Measurements from ENCODE around the gene THOP1.
"Not testable (repeated sequence)": the region's sequence is repeated elsewhere in the genome, so short reads cannot be mapped to it uniquely, and the experiment has no call there.

The THOP1 gene

DNA sequence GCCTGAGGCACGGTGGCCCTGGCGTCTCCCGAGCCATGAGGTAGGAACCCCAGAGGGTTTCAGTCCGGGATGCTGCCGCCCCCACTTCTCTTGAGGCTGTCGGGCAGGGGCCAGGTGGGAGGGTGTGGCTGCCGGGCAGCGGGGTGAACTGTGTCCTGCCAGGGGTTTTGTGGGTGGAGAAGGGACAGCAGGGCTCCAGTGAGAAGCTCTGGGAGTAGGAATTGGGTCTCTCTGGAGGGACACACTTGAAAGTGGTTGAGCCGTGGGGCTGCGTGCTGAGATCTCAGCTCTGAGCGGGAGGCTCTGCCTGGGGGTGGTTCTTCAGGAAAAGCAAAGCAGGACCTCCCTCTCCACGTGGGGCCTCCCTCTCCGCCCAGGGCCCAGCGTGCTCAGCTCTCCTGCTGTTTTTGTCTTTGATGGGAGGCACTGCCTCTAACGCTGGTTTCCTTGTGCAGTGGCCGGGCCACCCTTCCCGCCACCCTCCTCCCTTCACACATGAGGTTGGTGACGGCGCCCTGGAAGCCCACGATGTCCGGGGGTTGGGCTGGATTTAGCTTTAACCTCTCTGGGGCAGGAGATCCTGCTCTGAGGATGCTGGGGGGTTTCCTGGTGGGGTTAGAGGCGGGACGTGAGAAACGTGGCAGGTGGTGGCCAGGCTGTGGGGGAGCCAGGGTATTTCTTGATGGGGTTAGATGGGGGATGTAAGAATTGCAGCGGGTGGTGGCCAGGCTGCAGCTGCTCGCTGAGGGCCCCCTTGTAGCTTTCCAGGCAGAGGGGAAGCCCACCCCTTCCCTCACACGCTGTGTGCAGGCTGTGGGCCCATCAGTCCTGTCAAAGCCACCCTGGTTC, 19.1 kb downstream of the THOP1 start:
- no peak for DNase-seq

DNA sequence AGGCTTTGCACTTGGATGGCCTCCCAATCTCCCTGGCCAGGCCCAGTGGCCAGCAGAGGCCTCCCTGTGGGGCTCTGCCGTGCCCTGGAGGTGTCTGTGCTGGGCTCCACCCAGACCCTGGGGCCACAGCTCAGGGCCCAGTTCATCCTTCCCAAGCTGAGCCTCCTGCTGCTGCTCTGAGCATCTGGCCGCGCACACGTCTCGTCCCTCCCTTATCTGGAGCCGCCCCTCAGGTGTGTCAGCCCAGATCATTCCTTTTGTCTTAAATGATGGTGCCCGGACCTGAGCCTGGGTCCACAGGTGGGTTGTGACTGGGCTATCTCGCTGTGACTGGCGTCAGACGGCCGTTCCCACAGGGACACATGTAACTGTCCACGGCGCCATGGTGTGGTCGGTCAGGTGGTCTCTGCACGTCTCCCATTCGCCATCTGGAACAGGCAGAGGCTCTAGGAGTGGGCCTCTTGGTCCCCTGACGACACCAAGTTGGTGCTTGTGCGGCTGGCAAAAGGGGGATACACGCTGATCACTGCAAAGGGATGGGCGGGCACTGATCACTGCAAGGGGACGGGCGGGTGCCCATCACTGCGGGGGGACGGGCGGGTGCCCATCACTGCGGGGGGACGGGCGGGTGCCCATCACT, 20.1 kb downstream of the THOP1 start:
- DNase-seq: no peak

DNA sequence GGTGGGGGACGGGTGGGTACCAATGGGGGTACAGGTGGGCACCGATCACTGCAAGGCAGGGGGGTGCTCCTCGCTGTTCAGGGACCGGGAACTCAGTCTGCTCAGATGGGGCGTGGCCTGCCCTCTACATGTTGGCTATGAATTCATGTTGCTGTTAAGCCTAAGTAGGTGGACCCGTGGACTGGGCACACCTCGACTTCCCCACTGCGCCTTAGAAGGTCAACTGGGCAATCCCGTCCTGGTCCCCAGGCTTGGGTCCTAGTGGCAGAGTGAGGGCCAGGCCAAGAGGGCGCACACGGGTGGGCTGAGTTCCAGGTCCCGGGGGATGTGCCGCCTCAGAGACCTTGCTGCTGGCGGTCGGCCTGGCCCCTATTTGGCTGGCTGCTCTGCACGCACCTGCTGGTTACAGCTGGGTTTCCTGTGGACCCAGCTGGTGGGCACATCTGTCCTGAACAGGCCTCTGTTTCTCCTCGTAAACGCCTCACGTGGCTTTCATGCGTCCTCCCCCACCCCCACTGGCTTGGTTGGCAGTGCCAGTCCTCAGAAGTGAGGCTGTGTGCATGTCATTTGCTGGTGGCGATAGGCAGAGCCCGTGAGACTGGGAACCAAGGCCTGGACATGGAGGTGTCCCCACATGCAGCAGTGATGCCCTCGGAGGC, 20.8 kb downstream of the THOP1 start:
- no peak for DNase-seq

DNA sequence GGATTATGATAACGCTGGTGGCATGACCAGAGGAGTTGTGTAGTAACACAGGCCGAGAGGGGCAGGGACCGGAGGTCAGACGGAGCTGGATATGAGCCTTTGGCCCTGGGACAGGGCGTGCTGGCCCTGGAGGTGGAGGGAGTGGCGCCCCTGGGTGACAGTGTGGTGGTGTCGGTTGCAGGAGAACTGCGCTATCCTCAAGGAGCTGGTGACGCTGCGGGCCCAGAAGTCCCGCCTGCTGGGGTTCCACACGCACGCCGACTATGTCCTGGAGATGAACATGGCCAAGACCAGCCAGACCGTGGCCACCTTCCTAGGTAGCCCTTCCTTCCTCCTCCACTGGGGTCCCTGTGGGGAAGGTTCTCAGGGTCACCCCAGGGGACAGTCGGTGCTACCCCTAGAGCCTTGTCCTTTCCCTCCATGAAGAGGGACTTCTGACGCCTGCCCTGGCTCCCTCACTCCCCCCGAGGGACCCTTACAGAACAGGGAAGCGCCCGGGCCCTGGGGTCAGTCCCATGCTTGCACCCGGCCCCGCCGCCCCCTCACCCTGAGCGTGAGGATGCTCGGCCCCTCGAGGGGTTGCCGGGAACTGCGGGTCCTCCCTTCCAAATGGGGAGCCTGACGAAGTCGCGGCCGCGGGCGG, 21.6 kb downstream of the THOP1 start:
- no peak for DNase-seq

DNA sequence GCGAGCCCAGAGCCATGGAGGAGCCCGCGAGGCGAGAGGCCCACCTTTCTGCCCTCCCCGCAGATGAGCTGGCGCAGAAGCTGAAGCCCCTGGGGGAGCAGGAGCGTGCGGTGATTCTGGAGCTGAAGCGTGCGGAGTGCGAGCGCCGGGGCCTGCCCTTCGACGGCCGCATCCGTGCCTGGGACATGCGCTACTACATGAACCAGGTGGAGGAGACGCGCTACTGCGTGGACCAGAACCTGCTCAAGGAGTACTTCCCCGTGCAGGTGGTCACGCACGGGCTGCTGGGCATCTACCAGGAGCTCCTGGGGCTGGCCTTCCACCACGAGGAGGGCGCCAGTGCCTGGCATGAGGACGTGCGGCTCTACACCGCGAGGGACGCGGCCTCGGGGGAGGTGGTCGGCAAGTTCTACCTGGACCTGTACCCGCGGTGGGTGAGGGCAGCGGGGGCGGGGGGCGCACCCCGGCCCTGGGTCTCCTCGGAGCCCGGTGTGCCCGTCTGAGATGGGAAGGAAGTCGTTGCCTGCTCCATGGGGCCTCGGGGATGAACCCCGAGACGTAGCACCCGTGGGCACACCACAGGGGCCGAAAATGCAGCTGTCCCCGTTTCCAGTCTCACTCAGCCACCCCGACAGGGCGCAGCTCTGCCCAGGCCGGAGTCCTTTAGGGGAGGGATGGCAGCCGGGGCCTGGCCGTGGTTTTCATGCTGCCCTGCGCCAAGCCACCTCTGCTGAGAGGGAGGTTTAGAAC, 22.3 kb downstream of the THOP1 start:
- DNase-seq: no peak

DNA sequence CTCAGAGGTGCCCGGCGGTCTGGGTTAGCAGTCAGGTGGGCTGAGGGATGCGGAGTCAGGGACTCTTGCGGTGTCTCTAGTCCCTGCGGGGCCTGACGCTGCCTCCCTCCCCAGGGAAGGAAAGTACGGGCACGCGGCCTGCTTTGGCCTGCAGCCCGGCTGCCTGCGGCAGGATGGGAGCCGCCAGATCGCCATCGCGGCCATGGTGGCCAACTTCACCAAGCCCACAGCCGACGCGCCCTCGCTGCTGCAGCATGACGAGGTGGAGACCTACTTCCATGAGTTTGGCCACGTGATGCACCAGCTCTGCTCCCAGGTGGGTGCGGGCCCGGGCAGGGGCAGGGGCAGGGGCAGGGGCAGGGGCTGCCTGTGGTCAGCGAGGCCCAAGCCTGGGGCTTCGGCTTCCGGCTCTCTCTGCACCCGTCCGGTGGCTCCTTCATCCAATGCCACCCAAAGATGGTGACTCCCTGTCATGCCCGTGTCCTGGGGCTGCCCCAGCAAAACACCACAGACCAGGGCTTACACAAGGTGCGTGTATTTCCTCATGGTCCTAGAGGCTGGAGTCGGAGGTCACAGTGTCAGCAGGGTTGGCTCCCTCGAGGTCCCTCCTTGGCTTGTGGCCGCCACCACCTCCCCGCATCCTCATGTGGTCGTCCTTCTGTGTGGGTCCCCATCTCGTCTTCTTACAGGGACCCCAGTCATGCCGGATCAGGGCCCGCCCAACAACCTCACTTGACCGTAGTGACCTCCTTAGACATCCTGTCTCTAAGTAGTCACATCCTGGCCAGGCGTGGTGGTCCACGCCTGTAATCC, 23.0 kb downstream of the THOP1 start:
- DNase-seq: no peak

DNA sequence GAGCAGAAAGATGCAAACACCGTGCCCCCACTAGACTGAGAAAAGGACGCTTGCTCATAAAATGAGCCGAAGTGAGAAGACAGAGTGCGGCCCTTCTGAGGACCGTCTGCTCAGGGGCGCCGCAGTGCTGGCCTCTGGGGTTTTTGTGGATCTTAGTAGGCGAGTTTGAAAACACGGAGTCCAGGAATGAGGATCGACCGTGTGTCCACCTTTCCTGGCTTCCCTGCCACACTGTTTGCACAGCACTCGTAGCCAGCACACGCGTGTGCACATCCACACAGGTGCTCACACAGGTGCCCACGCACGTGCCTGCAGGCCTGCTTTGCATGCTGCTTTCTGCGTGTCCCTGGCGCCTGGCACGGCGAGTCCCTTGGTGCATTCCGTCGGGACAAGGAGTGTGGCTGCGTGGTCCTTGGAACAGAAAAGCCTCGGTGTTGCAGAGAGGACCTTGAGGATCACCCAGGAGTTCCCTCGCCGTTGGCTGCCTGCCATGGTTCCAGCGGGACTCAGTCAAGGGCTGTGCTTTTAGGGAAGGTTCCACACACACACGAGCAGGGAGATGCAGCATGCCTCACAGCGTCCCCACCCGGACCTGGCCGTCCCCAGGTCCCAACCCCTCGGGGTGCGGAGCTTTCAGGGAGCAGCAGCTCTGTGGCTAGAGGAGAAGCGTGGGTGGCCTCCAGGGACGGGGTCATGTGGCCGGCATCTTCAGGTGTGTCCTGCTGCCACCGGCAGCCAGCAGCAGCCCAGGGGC, 24.3 kb downstream of the THOP1 start:
- no peak for DNase-seq

DNA sequence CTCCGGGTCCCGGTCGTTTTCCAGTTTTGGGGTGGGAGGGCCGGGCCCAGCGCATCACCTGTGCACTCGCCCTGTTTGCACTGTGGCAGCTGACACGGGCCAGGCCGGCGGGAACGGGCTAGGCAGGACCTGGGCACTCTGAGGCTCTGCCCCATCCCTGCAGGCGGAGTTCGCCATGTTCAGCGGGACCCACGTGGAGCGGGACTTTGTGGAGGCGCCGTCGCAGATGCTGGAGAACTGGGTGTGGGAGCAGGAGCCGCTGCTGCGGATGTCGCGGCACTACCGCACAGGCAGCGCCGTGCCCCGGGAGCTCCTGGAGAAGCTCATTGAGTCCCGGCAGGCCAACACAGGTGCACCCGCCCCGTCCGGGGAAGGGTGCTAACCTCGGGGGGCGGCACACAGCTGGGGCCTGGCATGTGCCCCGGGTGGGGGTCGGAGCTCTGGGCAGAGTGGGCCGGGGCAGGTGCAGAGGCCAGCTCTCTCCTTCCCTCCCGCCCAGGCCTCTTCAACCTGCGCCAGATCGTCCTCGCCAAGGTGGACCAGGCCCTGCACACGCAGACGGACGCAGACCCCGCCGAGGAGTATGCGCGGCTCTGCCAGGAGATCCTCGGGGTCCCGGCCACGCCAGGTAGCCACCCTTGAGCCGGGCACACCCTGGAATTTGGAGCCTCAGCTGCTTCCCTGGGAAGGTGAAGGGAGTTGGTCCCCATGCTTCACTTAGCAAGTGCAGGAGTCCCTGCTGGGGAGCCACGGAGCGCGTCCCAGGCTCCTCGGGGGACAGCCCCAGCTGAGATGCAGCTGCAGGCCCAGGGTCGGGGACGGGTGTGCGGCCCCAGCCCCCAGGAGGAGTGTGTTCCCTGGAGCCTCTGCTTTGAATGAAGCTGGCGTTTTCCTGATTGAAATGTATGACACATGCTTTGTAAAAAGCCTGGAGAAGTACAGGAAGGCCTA, 25.1 kb downstream of the THOP1 start:
- no peak for DNase-seq

DNA sequence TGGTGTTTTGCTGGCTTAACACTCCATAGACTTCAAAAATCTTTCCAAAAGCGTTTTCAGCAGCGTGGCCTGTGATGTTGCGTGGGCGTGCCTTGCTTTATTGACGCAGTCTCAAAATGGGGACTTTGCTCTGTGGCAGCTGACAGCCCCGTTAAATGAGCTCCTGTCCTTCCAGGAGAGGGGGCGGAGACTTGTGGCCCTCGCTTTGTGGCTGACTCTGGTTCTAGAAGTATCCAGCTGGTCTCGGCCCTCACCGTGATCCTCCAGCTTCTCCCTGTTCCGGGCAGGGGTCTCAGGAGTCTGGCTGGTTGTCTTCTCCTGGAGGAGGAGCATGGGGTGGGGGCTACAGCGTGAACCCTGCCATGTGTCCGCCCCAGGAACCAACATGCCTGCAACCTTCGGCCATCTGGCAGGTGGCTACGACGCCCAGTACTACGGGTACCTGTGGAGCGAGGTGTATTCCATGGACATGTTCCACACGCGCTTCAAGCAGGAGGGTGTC, 26.0 kb downstream of the THOP1 start:
- DNase-seq: no peak

DNA sequence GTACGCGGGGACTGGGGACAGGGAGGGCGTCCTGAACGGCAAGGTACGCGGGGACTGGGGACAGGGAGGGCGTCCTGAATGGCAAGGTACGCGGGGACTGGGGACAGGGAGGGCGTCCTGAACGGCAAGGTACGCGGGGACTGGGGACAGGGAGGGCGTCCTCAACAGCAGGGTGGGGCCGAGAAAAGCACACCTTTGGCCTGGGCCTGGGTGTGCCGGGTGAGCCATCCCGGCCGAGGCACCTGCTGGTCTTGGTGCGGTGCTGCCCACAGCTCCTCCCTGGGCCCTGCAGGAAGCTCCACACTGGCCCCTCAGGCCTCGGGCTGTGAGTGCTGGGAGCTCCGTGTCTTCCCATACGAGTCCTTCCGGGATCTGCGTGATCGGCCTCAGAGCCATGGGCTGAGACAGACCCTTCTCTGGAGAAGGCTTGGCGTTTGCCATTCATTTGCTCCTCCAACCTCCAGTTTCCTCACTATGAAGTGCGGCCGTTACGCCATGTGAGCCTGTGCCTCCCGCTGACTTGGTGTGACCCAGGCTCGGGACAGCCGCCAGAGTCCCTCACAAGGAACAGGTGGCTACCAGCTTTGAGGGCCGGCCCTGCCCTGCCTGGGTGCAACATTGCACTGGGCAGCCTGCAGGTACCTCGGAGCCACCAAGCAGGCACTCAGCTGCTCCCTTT, 26.6 kb downstream of the THOP1 start:
- no peak for DNase-seq

DNA sequence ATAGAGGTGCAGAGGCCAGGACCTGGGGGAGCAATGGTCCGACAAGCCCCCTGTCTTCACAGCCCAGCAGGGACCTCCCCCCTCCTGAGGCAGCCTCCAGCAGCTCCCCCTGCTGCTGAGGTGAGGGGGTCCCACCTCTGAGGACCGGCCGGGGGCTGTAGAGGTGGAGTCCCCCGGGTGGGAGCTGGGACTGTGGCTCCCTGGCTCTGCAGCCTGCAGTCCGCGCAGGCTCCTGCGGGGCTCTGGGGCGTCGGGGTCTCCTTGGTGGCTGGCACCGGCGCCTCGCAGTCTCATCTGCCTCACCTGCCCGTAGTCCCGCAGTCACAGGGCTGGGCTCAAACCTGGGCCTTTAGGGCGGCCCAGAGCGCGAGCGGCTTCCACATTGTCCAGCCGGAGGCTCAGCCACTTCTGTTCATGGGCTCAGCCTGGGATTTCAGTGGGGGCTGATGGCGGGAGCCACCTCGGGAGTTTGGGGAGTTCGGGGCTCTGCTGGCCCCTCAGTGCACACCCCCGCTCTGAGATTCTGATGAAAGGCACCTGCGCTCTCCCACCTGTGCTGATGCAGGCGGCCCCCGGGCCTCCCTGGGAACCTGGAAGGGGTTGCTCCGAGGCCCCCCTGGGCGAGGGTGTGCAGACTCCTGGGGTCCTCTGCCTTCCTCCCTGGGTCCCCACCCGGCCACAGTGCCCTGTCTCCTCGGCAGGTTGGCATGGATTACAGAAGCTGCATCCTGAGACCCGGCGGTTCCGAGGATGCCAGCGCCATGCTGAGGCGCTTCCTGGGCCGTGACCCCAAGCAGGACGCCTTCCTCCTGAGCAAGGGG, 27.3 kb downstream of the THOP1 start:
- no peak for DNase-seq

DNA sequence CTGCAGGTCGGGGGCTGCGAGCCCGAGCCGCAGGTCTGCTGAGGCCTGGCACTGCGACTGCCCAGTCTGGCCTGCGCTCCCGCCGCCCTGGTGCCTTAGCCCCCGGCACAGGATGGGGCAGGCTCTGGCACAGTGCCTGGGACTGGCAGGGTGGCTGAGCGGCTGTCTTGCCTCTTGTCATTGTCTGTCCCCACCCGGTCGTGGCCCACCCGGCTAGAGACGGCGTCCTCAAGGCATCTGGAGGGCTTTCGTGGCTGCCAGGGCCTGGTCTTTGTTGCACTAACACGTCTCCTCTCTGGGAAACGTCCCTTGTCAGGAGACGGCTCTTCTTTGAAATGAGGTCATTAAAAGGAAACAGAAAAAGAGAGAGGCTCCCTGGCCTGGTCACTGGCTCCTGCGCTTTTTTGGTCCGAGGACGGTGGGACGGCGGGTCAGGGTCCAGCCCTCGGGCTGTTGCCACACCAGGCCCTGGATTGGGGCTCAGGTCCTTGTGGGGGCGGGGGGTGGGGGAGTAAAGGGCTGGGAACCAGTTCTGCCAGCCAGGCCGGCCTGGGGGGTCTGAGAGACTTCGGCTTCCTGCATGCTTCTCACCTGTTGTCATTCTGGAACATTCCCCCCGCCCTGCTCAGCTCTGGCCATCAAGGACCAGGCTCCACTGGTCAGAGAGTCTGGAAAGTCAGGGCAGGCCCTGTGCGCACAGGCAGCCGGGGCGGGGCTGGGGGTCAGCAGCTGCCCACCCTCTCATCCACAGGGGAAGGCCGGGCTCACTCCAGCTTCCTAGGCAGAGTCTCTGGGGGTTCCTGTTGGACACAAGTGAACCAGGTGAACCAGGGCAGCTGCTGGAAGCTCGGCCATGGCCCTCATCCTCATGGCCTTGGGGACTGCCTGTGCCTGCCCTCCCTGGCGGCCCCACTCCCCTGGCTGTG, 28.2 kb downstream of the THOP1 start:
- DNase-seq: no peak

DNA sequence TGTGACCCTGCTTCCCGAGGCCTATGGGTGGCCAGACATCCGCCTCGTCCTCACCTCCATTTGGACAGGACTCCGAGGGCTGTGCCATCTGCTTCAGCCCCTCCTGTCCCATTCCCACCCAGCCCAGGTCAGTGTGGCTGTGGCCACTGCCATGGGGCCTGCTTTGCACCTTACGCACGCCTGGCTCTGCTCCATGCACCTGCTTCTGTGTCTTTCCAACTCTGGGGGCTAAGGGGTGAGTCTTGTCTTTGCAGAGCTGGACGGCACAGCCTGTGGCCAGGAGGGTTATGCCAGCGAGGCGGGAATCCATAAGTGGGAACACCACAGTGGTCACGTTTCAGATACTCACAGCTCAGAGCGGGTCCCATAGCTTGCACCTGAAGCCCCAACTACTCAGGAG, 29.1 kb downstream of the THOP1 start:
- DNase-seq: no peak

DNA sequence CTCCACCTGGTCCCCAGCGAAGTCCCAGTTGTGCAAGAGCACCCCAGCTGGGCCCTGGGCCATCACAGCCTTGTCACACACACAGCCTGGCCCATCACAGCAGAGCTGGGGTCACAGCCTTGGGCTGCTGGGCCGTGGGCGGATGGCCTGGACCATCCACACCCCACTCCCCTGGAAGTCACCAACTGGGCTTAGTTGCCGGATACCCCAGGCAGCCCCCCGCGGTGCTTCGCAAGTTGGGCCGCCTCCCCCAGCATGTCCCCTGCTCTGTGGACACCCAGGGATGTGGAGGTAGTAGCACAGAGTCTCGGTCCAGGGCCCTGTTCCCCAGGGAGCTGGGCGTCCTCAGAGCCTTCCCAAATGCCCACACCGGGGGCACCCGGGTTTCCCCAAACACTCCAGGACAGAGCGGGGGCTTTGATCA, 29.9 kb downstream of the THOP1 start:
- DNase-seq: no peak

DNA sequence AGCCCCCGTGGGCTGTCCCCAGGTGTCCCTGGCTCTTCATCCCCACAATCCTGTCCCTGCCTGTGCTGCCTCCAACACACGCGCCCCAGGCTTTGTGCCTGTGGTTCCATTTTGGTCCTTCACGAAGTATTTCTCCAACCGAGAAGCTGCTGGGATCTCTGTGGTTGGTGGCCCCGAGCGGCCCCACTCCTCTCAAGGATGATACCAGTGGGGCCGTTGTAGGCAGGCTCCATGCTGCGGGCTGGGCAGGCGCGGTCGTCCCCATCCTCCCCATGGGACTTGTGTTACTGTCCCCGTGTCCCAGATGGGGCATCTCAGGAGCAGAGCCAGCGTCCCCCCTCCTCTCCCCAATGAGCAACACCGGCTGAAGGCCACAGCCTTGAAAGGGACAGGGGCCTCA, 30.6 kb downstream of the THOP1 start:
- no peak for DNase-seq

DNA sequence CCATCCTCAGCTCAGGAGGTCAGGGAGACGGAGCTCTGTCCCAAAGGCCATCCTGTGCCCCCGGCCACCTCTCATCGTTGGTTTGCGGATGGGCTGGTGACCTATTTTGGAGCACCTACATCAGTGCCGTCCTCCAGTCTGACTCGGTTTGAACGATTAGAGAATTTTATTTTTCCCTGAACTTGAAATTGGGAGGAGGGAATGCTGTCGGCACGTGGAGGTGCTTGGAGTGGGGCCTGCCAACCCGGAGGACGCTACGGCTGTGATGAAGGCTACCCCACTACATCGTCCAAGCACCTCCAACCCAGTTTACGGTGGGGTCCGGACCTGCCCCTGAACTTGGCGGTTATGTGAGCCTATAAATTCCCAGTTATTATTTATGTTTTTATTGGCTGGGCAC, 31.3 kb downstream of the THOP1 start:
- no peak for DNase-seq

DNA sequence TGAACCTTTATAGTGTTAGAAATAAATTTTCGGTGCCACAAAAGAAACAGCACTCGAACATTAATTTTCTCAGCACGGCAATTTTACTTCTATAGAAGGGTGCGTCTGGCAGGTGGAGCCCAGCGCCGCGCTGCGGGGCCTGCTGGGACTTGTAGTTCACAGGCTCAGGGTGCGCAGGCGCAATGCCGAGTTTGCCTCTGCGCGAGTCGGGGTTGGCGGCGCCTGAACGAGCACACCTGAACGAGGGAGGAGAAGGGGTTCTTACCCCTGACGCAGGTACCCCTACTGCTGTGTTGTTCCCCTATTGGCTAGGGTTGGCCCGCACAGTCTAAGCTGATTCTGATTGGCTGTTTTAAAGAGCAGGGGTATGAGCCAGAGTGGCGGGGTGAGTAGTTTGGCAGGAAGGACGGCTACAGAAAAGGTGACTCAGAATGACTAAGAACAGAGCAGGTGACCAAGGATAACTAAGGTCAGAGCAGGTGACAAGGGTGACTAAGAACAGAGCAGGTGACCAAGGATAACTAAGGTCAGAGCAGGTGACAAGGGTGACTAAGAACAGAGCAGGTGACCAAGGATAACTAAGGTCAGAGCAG, 32.0 kb downstream of the THOP1 start:
- DNase-seq: not testable (repeated sequence)

All from cortex of kidney (tissue), 1 donor.